Keratinocyte (primary cell): ENCODE results near the gene FNIP2.

ENCODE experiments used
- EZH2 ChIP-seq: IDR thresholded peaks from one replicate; pipeline ENCODE4 v1.6.1; 2012; ENCODE audit warnings: inconsistent platforms, mild to moderate bottlenecking, low read length, moderate library complexity
- TF ChIP-seq, protein P1 (sequence below), 3 experiments: IDR thresholded peaks in 1 of 3; conservative IDR thresholded peaks in 1 of 3; optimal IDR thresholded peaks in 1 of 3; 2 replicates in 2 of 3; 3 replicates in 1 of 3; pipeline versions ENCODE3 to v1.5.1; 2011; ENCODE audit warnings: low read length in 3 of 3, mild to moderate bottlenecking in 3 of 3, moderate library complexity in 2 of 3, control low read depth in 1 of 3, inconsistent platforms in 1 of 3; ENCODE audit not compliant: insufficient read depth in 2 of 3; ENCODE audit errors: extremely low read depth in 1 of 3

DNA sequence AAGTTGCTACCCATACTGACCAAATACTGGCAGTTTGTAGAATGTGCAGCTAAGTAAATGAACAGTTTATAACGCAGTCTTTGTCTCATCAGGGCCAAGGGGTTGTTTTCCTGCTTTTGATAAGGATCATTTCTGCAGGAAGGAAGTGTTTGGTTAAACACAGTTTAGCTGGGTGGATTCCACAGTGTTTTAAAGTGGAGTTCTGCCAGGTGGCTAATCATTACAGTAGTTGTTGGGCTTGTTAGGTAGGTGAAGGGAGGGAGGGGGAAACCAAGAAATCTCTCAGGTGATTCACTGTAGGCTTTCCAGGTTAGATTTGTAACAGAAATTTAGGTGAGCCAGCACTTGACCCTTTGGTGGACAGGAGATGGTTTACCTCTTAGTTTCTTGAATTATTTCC is 58.1 kb downstream of the FNIP2 start:
- TF ChIP-seq, protein P1, sequence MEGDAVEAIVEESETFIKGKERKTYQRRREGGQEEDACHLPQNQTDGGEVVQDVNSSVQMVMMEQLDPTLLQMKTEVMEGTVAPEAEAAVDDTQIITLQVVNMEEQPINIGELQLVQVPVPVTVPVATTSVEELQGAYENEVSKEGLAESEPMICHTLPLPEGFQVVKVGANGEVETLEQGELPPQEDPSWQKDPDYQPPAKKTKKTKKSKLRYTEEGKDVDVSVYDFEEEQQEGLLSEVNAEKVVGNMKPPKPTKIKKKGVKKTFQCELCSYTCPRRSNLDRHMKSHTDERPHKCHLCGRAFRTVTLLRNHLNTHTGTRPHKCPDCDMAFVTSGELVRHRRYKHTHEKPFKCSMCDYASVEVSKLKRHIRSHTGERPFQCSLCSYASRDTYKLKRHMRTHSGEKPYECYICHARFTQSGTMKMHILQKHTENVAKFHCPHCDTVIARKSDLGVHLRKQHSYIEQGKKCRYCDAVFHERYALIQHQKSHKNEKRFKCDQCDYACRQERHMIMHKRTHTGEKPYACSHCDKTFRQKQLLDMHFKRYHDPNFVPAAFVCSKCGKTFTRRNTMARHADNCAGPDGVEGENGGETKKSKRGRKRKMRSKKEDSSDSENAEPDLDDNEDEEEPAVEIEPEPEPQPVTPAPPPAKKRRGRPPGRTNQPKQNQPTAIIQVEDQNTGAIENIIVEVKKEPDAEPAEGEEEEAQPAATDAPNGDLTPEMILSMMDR (optimal IDR thresholded peaks at IDR 0.05 in 1 of 3, IDR thresholded peaks at IDR 0.05 in 1 of 3, conservative IDR thresholded peaks at IDR 0.05 in 1 of 3; ENCODE audit: extremely low read depth in 1 of 3, insufficient read depth in 2 of 3, low read length in 3 of 3) = no peak
- no peak for TF ChIP-seq EZH2
